Measurements from ENCODE around the gene GYG2. TPM values are rescaled to one million over a fixed set of nuclear protein-coding genes. Genes with fewer than 3 reads are reported as not detected.
"Not testable (repeated sequence)": the region's sequence is repeated elsewhere in the genome, so short reads cannot be mapped to it uniquely, and the experiment has no call there.

GYG2 gene
- total and polyA plus RNA-seq, 2 of the 8 experiments (the other 6 are each of a cell fraction or from before 2014, with no cell fraction given), result 52.8 to 65.3 TPM

GRCh38 chrX:2926255-2926654 is 97.5 kb downstream of the GYG2 start:
- not testable (repeated sequence) for H3K79me2 ChIP-seq (ENCODE audit: control insufficient read depth in 1 of 2, insufficient read depth in 2 of 2, low read length in 2 of 2)

More at GRCh38 chrX:2926255-2926654, 97.5 kb downstream of the GYG2 start:
- H3K27me3 ChIP-seq (replicated peaks in 1 of 4; ENCODE audit: control insufficient read depth in 3 of 4, extremely low read depth in 1 of 4, insufficient read depth in 3 of 4, low read length in 3 of 4); DNase-seq (ENCODE audit: low read depth in 1 of 2, low spot score in 2 of 2); H2AK5ac ChIP-seq (ENCODE audit: low read depth, low read length); FAIRE-seq; H2BK5ac ChIP-seq (ENCODE audit: low read depth, low read length); H3K9me3 ChIP-seq (ENCODE audit: insufficient read depth in 2 of 2, low read depth in 1 of 2, low read length in 1 of 2); H3K27ac ChIP-seq (ENCODE audit: low read depth, low read length); H2BK15ac ChIP-seq (ENCODE audit: low read length); H4K8ac ChIP-seq (ENCODE audit: extremely low read depth, insufficient read depth, low read length); H4K91ac ChIP-seq (replicated peaks; ENCODE audit: insufficient read length, low read length); H3K18ac ChIP-seq (ENCODE audit: extremely low read depth, low read length); H3K14ac ChIP-seq (ENCODE audit: insufficient read length); H3K23me2 ChIP-seq (ENCODE audit: low read depth, low read length); H3K23ac ChIP-seq (ENCODE audit: insufficient read length); H4K20me1 ChIP-seq (replicated peaks in 1 of 2; ENCODE audit: control insufficient read depth in 1 of 2, insufficient read depth in 2 of 2, low read length in 2 of 2); CTCF ChIA-PET (ENCODE audit: partially characterized antibody); H3K79me1 ChIP-seq (ENCODE audit: low read depth, low read length); H3K36me3 ChIP-seq (ENCODE audit: control insufficient read depth in 2 of 4, insufficient read depth in 4 of 4, low read length in 3 of 4); H3K4me3 ChIP-seq (ENCODE audit: extremely low read depth in 1 of 4, insufficient read depth in 2 of 4, low read depth in 3 of 4, low read length in 4 of 4); H2BK120ac ChIP-seq (replicated peaks; ENCODE audit: low read depth, low read length); H3K4me2 ChIP-seq (ENCODE audit: insufficient read depth in 1 of 2, low read depth in 2 of 2, low read length in 2 of 2); H3K56ac ChIP-seq (replicated peaks; ENCODE audit: insufficient read length, low read depth, low read length); H4K5ac ChIP-seq (ENCODE audit: insufficient read length, low read depth, low read length); H3K4ac ChIP-seq (replicated peaks; ENCODE audit: insufficient read length, low read depth, low read length); H3K9ac ChIP-seq (replicated peaks in 1 of 4; ENCODE audit: extremely low read depth in 1 of 4, low read depth in 3 of 4, low read length in 3 of 4); H3K4me1 ChIP-seq (replicated peaks in 1 of 4; ENCODE audit: control insufficient read depth in 3 of 4, insufficient read depth in 4 of 4, low read length in 3 of 4); H2AFZ ChIP-seq (ENCODE audit: low read length); H2BK20ac ChIP-seq (ENCODE audit: low read length): not testable (repeated sequence)
- WGBS, 2 experiments (ENCODE audit: extremely low coverage in 1 of 2, insufficient coverage in 1 of 2, insufficient read length in 1 of 2, insufficient replicate concordance in 2 of 2, low coverage in 1 of 2, low lambda C conversion rate in 2 of 2, missing lambda C conversion rate in 1 of 2), result 76% methylated on average over 4 of the region's 4 CpGs; no CpG with 5 or more reads in 1 of the 2 experiments
- H2BK12ac ChIP-seq (ENCODE audit: low read depth, low read length), result peak overlapping the region; percentile 50; the same call in 1 of the 2 replicates
- POLR2A ChIA-PET (ENCODE audit: partially characterized antibody), result interaction anchor here (0.6 to 0.8 kb wide), 2 partner anchors 29 to 69 kb away, joined by 3 to 4 read pairs; no protein-coding TSS in a partner anchor
